Embryonic facial prominence (tissue), 1 donor: ENCODE data around the gene GCC1.

Experiments used
- DNase-seq: peaks from one replicate; pipeline ENCODE4 v3.0.0-alpha.2; 2016; ENCODE audit errors: extremely low spot score

Gene GCC1

DNA sequence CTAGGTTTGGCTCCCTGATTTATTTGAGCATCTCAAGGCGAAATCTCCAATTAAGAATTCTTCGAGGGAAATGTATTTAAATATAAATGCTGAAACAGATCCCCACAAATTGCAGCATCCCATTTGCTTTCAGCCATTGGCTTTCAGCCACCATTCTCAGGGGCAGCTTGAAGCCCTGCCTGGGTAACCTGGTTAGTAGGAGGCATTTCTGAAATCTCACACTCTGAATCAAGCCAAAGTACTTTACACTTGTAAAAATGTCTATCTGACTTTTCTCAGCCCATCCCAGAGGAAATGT lies 49.1 kb downstream of the GCC1 start:
- DNase-seq, result no peak

DNA sequence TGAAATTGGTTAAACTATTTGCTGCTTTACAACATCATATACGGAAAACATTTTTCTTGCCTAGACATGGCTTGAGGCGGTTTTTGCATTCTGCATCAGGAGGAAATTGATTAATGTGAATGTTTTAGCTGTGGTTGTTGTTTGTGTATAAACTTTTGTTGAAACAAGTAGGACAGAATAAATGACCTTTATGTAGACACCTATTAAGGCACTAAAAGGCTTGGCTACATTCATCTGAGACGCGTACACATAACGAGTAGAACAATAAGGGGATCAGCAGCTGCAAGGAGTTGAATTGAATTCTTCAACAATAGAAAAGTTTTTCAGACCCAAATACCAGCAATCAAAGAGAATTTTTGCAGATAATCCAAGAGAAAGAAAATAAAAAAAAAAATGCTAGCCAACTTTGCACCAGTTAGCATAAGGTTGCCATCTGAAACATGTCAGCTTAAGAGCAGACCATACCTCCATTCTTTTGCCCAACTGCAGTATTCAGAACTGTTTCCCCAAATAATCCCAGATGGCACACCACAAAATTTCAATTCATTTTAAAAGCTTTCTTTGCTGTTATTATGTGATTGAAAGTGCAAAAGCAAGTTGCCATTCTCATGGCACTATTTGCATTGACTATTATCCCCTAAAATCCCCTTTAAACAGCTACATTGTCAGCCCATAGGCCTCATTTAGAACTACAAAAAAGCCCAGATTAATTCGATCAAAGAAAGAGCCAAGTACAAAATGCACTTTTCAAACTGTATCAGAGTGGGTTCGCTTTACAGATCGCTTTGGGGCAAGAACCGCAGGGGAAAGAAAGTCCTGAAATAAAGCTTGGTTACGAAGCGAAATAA lies 49.6 kb downstream of the GCC1 start:
- no peak for DNase-seq

DNA sequence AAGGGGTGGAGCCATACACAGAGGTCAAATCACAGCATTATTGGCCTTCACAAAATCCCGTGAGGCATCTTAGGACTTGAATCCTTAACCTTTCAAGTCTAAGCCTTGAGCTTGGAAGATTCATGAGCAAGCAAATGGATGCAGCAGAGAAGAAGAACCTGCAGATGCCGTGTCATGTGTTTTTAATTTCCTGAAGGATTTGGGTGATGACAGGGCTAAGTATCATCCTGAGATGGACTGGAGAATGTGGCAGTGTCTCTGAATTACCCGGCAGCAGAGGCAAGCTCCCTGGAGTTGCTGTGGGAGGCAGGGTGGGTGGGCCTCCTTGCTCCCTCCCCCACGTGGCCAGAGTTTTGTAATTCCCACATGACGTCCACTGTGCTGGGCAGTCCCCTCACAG lies 50.8 kb downstream of the GCC1 start:
- no peak for DNase-seq

DNA sequence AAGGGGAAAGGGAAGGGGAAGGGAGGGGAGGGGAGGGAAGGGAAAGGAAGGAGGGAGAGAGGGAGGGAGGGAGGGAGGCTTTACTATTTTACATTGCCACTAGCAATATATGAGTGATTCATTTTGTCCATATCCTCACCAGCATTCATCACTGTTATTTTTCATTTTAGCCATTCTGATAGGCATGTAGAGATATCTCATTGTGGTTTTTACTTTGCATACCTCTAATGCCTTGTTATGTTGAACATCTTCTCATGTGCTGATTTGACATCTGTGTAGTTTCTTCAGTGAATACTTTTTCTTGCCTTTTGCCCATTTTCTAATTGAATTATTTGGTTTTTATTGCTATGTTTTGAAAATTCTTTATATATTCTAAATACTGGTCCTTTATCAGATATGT lies 52.7 kb downstream of the GCC1 start:
- DNase-seq, result no peak

DNA sequence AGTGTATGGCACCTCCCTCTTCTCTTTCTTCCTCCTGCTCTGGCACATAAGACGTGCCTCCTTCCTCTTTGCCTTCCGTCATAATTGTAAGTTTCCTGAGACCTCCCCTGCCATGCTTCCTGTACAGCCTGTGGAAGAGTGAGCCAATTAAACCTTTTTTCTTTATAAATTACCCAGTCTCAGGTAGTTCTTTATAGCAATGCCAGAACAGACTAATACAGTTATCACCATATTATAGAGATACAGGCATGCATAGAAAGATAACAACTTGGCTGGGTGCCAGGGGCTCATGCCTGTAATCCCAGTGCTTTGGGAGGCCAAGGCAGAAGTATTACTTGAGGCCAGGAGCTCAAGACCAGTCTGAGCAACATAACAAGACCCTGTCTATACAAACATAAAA lies 53.2 kb downstream of the GCC1 start:
- DNase-seq, result no peak
